ENCODE results near the gene SUSD2.
"Not testable (repeated sequence)": the region's sequence is repeated elsewhere in the genome, so short reads cannot be mapped to it uniquely, and the experiment has no call there.

Gene SUSD2, protein sequence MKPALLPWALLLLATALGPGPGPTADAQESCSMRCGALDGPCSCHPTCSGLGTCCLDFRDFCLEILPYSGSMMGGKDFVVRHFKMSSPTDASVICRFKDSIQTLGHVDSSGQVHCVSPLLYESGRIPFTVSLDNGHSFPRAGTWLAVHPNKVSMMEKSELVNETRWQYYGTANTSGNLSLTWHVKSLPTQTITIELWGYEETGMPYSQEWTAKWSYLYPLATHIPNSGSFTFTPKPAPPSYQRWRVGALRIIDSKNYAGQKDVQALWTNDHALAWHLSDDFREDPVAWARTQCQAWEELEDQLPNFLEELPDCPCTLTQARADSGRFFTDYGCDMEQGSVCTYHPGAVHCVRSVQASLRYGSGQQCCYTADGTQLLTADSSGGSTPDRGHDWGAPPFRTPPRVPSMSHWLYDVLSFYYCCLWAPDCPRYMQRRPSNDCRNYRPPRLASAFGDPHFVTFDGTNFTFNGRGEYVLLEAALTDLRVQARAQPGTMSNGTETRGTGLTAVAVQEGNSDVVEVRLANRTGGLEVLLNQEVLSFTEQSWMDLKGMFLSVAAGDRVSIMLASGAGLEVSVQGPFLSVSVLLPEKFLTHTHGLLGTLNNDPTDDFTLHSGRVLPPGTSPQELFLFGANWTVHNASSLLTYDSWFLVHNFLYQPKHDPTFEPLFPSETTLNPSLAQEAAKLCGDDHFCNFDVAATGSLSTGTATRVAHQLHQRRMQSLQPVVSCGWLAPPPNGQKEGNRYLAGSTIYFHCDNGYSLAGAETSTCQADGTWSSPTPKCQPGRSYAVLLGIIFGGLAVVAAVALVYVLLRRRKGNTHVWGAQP

DNA sequence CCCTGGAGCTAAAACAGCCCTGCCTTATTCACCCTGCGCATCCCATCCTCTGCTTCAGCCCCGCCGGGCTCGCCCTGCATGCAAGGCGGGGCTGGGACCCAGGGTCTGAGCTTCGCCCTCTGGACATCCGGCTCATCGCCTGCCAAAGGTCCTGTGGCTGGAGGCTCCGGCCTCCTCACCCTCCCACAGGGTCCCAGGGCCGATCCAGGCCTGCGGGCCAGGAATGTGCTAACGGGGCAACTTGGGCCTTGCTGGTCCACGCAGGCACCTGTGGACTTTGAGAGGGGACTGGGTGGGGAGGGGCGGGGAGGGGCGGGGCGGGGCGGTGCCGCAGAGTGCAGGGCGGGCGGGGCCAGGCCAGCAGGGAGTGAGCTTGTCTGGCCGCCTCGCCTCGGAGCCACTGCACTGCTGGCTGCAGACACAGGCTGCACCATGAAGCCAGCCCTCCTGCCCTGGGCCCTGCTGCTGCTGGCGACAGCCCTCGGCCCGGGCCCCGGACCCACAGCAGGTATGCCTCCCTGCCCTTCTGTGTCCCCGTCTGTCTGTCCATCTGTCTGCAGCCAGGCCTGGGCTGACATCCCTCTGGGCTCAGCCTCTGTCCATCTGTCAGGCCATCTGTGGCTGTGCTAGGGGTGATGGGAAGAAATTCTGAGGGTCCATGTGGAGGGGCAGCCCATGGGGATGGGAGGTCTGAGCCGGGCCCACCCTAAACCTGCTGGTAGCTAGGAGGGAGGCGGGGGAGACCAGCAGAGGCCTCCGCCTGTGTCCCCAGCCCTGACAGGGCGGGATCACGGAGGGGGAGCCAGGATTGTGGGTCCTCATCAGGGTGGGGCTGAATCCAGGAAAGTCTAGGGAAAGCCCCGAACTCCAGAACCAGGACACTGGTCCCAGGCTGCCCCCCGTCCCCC, at the start of gene SUSD2:
Gene SUSD2, plus strand, starts transcription at position 400 of the 908 bp plus-strand sequence. Its CDS starts 33 bp downstream, at position 433.
- no peak for DNase-seq

- DNase-seq: no peak
These were observed 47.9 kb upstream of the SUSD2 start for GRCh38 chr22:24133187-24133965.

GRCh38 chr22:24134090-24134846, 47.0 kb upstream of the SUSD2 start:
- no peak for DNase-seq

DNA sequence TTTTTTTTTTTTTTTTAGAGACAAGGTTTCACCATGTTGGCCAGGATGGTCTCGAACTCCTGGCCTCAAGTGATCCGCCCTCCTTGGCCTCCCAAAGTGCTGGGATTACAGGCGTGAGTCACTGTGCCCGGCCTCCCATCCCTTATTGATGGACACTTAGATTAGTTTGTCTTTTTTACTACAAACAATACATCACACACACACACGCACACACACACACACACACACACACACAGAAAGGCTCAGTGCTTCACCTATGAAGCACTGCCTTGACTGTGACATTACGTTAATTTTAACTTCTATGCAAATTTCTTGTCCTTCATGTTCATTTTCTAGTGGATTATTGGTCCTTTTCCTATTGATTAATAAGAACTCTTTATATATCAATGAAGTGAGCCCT, 44.8 kb upstream of the SUSD2 start:
- DNase-seq: not testable (repeated sequence)

DNA sequence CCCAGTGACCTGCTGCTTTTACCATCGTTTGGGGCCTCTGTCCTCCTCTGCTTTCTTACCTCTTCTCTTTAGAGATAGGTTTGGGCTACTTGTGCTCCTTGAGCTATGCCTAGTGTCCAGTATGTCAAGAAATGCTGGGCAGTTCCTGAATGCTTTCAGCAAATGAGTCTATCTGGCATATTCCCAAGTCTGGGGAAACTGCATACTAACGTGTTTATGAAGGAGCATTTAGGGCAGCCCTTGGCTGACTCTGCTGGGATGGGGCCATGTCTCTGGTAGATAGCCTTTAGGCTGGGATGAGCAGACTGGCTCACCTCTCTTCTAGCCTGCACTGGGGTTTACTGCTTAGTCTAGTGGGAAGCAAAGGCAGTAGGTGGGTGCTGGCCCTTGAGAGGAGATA, 43.7 kb upstream of the SUSD2 start:
- DNase-seq: no peak

GRCh38 chr22:24138649-24139420, 42.5 kb upstream of the SUSD2 start:
- no peak for DNase-seq

GRCh38 chr22:24140357-24140756, 40.9 kb upstream of the SUSD2 start:
- DNase-seq: no peak

- no peak for DNase-seq
These were observed 39.7 kb upstream of the SUSD2 start for GRCh38 chr22:24141586-24141985.

GRCh38 chr22:24142241-24142640, 39.0 kb upstream of the SUSD2 start:
- no peak for DNase-seq

GRCh38 chr22:24142831-24143230, 38.5 kb upstream of the SUSD2 start:
- DNase-seq: no peak

DNA sequence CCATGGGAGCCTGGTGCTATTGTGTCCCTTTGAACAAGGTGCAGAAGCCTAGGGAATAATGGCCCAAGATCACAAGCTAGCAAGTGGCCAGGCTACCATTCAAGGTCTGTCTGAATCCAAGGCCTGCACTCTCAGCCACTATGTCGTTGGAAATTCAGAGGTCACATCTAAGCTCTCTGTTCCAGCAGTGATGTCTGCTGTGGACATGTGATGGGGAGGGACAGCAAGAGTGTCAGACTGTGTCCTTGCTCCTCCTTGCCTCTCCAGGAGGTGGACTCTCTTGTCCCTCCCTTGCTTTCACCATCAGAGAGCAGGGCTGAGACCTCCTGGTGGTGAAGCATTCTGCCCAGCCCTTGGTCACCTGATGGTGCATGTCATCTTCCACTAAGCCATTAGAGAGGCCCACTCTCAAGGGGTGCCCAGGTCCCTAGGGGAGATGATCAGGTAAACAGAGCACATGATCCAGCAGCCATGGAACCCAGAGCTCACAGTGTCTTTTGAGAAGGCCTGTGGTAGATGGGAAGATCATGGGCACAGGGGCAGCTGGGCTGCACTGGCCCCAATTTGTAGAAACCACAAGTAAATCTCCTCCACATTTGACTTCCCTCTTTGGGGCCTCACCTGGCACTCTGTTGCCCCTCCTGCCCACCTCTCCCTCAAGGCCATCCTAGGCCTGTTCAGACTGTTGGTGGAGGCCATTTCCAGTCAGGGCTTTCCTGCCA, 37.1 kb upstream of the SUSD2 start:
- no peak for DNase-seq

GRCh38 chr22:24144778-24145085, 36.6 kb upstream of the SUSD2 start:
- DNase-seq: no peak

DNA sequence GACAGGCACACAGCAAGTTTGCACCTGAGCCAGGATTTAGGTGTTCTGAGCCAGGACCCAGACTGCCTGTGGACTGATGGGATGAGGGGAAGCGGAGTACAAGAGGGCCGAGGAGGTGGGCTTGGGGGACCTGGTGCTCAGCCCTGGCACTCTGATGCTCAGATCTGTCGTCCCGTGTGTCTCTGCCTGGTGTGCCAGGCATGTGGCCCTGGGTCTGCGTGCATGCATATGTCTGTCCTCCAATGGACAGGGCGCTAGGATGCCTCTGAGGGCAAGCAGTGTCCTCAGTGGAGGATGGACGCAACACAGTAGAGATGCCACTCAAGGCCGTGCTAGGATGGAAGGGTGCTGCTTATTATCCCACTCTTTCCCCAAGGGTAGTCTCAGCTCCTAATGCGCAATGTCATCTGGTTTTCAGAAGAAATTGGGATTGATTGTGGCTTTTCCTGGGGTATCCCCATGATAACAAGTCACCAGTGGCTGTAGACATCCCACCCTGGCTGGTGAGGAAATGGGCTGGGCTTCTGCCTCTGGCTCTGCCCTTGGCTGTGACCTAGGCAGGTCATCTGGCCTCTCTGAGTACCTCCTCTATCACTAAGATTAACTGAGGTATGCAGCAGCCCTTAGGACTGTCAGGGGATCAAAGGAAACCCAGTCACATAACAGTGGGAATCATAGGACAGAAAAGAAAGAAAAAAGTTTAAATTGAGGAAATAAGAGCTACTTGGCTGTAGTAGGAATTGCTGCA, 35.7 kb upstream of the SUSD2 start:
- DNase-seq: no peak

DNA sequence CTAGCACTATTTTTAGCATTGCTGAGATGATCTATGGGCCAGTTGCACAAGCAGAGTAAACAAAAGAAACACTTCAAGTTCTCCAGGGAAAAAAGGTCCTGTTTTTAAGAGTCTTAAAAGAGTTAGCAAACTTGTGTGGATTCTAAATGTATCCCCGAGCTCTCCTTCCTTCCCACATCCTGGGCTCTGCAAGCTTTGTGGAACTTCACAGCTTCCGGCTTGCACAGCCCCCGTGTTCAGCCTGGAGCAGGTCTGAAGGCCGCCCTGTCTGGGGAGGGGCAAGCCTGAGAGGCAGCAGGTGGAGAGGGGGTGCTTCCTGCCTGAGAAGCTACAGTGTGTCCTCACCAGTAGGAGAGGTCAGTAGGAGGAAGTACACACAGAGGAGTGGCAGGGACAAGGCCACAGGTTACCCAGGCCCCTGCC, 35.1 kb upstream of the SUSD2 start:
- peak; percentile 60 for DNase-seq

GRCh38 chr22:24146791-24147353, 34.4 kb upstream of the SUSD2 start:
- DNase-seq: no peak

DNA sequence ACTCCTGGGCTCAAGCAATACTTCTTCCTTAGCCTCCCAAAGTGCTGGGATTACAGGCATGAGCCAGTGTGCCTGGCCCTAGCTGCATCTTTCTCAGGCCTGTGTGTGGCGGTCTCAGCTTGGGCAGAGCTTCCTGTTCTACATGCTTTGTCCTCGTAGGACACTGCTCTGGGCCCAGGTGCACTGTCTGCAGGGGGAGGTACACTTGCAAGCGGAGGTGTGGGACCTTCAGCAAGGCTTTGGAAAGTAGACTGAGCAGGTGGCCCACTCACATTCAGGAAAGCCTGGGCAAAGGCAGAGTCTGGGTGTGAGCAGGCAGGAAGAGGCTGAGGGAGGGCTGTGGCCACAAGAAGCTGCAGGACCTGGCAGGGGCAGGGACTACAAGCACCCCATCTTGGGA, 33.6 kb upstream of the SUSD2 start:
- DNase-seq: no peak

- no peak for DNase-seq
These were observed 32.8 kb upstream of the SUSD2 start for GRCh38 chr22:24148266-24149197.

- DNase-seq: no peak
These were observed 32.1 kb upstream of the SUSD2 start for GRCh38 chr22:24149198-24149590.
